ENCODE measurements around the gene AGBL4. TPM values are rescaled to one million over a fixed set of nuclear protein-coding genes. Genes with fewer than 3 reads are reported as not detected.

AGBL4 gene
- total RNA-seq, result 8.5 TPM

GRCh38 chr1:50023292-50024159, at the start of gene AGBL4:
Gene AGBL4, minus strand, starts transcription at chr1:50023954.

GRCh38 chr1:48776393-48777218, 1247.1 kb downstream of the AGBL4 start, which contains the start of gene BEND5:
Gene BEND5, minus strand, starts transcription at chr1:48776891. Its CDS starts 60 bp downstream, at chr1:48776831.

Other genes starting within 250 kb of the AGBL4 start
- 15.3 TPM for gene ELAVL4, start 85.0 kb upstream of the AGBL4 start, total RNA-seq